ENCODE data around the gene WDR45. TPM values are rescaled to one million over a fixed set of nuclear protein-coding genes. Genes with fewer than 3 reads are reported as not detected.

Gene WDR45
- total and polyA plus RNA-seq, 10 of the 15 experiments (the other 5 are each of a cell fraction or from before 2014, with no cell fraction given): 5.9 to 30.9 (median 20.6) TPM

GRCh38 chrX:49066690-49067089 is 13.0 kb downstream of the WDR45 start:
- H3K36me3 ChIP-seq (ENCODE audit: control insufficient read depth in 2 of 2, insufficient read depth in 2 of 2, low read length in 1 of 2): no peaks in the 10 kb centered on the region
- no peak overlapping the region for H3K4me3 ChIP-seq
- no peaks in the 10 kb centered on the region for H3K79me2 ChIP-seq (ENCODE audit: control insufficient read depth, insufficient read depth, low read length)
- no peaks in the 10 kb centered on the region for H3K4me1 ChIP-seq (ENCODE audit: control insufficient read depth, insufficient read depth, low read length)
- FAIRE-seq: no peak
- TF ChIP-seq ZBED1 (IDR thresholded peaks at IDR 0.05; ENCODE audit: borderline replicate concordance) (no peak), REST (IDR thresholded peaks at IDR 0.05; ENCODE audit: low read depth, low read length) (no peak), PAX8 (IDR thresholded peaks at IDR 0.05) (no peak), ZZZ3 (IDR thresholded peaks at IDR 0.05; ENCODE audit: control insufficient read depth, insufficient read length, low read depth) (no peak), FOXM1 (IDR thresholded peaks at IDR 0.05; ENCODE audit: low read depth, low read length) (no peak), MLLT1 (IDR thresholded peaks at IDR 0.05) (no peak), IRF4 (IDR thresholded peaks at IDR 0.05; ENCODE audit: low read depth, low read length) (no peak), CHD1 (IDR thresholded peaks at IDR 0.05; ENCODE audit: low read depth, low read length) (no peak), GATAD2B (conservative IDR thresholded peaks at IDR 0.05; ENCODE audit: low read depth) (no peak), ATF3 (IDR thresholded peaks at IDR 0.05; ENCODE audit: borderline replicate concordance, extremely low read depth, low read depth, low read length) (no peak), IKZF2 (IDR thresholded peaks at IDR 0.05) (no peak)
- ChIA-PET SMC1A (ENCODE audit: uncharacterized antibody, unreplicated experiment) (no interaction called here), RAD21 (ENCODE audit: unreplicated experiment) (no interaction called here), POLR2A (no interaction called here), CTCF (no interaction called here)
- ATAC-seq: no peak
- H3K27ac ChIP-seq (ENCODE audit: control insufficient read depth, insufficient read depth): no peak overlapping the region
- no peaks in the 10 kb centered on the region for H3K27me3 ChIP-seq (replicated peaks in 1 of 2; ENCODE audit: control insufficient read depth in 2 of 2, insufficient read depth in 2 of 2, low read length in 1 of 2)
- in situ Hi-C loops (cut with MboI) (no loop called here), intact Hi-C loops (cut with micrococcal nuclease; ENCODE audit: unreplicated experiment) (no loop called here)
- H2AFZ ChIP-seq (ENCODE audit: control insufficient read depth, low read depth, low read length): no peak overlapping the region
- WGBS (ENCODE audit: insufficient coverage, insufficient replicate concordance, low lambda C conversion rate, missing lambda C conversion rate): 61% methylated on average over 9 of the region's 9 CpGs
- H3K4me2 ChIP-seq (ENCODE audit: control insufficient read depth, insufficient read depth): no peak overlapping the region
- no peak overlapping the region for H3K9ac ChIP-seq (ENCODE audit: control insufficient read depth, insufficient read depth, low read length)
- H3K9me3 ChIP-seq (replicated peaks; ENCODE audit: control insufficient read depth, insufficient read depth, low read length): no peaks in the 10 kb centered on the region
- no TSS peak for BruUV-seq (replicated peaks)
- no peak for DNase-seq (ENCODE audit: low read depth, low spot score)
- H4K20me1 ChIP-seq (ENCODE audit: control insufficient read depth, insufficient read depth): no peaks in the 10 kb centered on the region

Measured in GM12878 (cell line).